NCI-H524 (cell line): Measurements from ENCODE around the gene TNFRSF1B.
A peak's percentile ranks its signal among the peaks of the same experiment; 100 is the strongest.
"Not testable (repeated sequence)": the region's sequence is repeated elsewhere in the genome, so short reads cannot be mapped to it uniquely, and the experiment has no call there.

Source experiments
- DNase-seq, 2 experiments: peaks; one replicate each; lab custom pipeline; 2025; lab: John Stamatoyannopoulos, UW

TNFRSF1B gene

GRCh38 chr1:12222700-12223099 is 55.9 kb downstream of the TNFRSF1B start:
- not testable (repeated sequence) for DNase-seq

GRCh38 chr1:12224092-12224491 is 57.3 kb downstream of the TNFRSF1B start:
- DNase-seq = not testable (repeated sequence)

- DNase-seq = no peak
Measured at GRCh38 chr1:12228979-12229378, 62.2 kb downstream of the TNFRSF1B start.

- no peak for DNase-seq
Measured at GRCh38 chr1:12229386-12229834, 62.6 kb downstream of the TNFRSF1B start.

- peak; percentile 27 to 67 for DNase-seq
Measured at GRCh38 chr1:12229835-12230548, 63.2 kb downstream of the TNFRSF1B start, which contains the start of gene VPS13D. Gene VPS13D (plus strand): TSS chr1:12230030. CDS start chr1:12234267, 4,237 bp downstream.

- DNase-seq = peak in 1 of 2 experiments; percentile 7
Measured at GRCh38 chr1:12230549-12231275, 63.9 kb downstream of the TNFRSF1B start.

GRCh38 chr1:12231276-12231595 is 64.4 kb downstream of the TNFRSF1B start:
- no peak for DNase-seq

- DNase-seq = no peak
Measured at GRCh38 chr1:12232221-12232620, 65.4 kb downstream of the TNFRSF1B start.

- DNase-seq = peak in 1 of 2 experiments; percentile 1
Measured at GRCh38 chr1:12244078-12244477, 77.3 kb downstream of the TNFRSF1B start.

GRCh38 chr1:12244585-12244984 is 77.8 kb downstream of the TNFRSF1B start:
- no peak for DNase-seq

- DNase-seq = no peak
Measured at GRCh38 chr1:12245116-12245515, 78.3 kb downstream of the TNFRSF1B start.

- no peak for DNase-seq
Measured at GRCh38 chr1:12245733-12246132, 78.9 kb downstream of the TNFRSF1B start.

- DNase-seq = no peak
Measured at GRCh38 chr1:12246584-12246983, 79.8 kb downstream of the TNFRSF1B start.

GRCh38 chr1:12249181-12249580 is 82.4 kb downstream of the TNFRSF1B start:
- no peak for DNase-seq

GRCh38 chr1:12249748-12250147 is 83.0 kb downstream of the TNFRSF1B start:
- DNase-seq = no peak

GRCh38 chr1:12251442-12251841 is 84.7 kb downstream of the TNFRSF1B start:
- DNase-seq = peak in 1 of 2 experiments; percentile 18

- no peak for DNase-seq
Measured at GRCh38 chr1:12255913-12256312, 89.1 kb downstream of the TNFRSF1B start.

- no peak for DNase-seq
Measured at GRCh38 chr1:12258272-12258671, 91.5 kb downstream of the TNFRSF1B start.
